ENCODE results near the gene GAL3ST2.

Gene GAL3ST2

DNA sequence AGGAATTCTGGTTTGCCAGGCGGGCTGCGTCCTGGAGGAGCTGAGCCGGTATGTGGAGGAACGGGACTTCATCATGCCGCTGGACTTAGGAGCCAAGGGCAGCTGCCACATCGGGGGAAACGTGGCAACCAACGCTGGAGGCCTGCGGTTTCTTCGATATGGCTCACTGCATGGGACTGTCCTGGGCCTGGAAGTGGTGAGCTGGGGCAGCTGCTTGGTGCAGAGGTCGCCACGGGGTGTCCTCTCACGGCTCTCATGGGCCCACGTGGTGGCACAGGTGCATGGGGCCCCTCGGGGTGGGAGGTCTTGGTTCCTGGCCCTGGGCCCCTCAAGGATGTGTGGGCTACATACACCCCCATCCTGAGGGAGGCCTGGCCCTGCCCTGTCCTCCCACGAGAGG, 33.0 kb upstream of the GAL3ST2 start:
- Histone ChIP-seq H3K36me3 (replicated peaks) (peaks cover 11% of the 10 kb centered on the region), H3K27me3 (replicated peaks) (no peaks in the 10 kb centered on the region), H3K4me3 (ENCODE audit: low read depth, low read length) (no peak overlapping the region), H3K27ac (no peak overlapping the region)
- in situ Hi-C loops (cut with HindIII; ENCODE audit: low pct_ligation_motif_present, low sequenced_read_pairs): no loop called here
- TF ChIP-seq, protein P1, sequence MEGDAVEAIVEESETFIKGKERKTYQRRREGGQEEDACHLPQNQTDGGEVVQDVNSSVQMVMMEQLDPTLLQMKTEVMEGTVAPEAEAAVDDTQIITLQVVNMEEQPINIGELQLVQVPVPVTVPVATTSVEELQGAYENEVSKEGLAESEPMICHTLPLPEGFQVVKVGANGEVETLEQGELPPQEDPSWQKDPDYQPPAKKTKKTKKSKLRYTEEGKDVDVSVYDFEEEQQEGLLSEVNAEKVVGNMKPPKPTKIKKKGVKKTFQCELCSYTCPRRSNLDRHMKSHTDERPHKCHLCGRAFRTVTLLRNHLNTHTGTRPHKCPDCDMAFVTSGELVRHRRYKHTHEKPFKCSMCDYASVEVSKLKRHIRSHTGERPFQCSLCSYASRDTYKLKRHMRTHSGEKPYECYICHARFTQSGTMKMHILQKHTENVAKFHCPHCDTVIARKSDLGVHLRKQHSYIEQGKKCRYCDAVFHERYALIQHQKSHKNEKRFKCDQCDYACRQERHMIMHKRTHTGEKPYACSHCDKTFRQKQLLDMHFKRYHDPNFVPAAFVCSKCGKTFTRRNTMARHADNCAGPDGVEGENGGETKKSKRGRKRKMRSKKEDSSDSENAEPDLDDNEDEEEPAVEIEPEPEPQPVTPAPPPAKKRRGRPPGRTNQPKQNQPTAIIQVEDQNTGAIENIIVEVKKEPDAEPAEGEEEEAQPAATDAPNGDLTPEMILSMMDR (IDR thresholded peaks at IDR 0.05; ENCODE audit: low read depth, low read length, missing control alignments): no peak
- no peak for DNase-seq

DNA sequence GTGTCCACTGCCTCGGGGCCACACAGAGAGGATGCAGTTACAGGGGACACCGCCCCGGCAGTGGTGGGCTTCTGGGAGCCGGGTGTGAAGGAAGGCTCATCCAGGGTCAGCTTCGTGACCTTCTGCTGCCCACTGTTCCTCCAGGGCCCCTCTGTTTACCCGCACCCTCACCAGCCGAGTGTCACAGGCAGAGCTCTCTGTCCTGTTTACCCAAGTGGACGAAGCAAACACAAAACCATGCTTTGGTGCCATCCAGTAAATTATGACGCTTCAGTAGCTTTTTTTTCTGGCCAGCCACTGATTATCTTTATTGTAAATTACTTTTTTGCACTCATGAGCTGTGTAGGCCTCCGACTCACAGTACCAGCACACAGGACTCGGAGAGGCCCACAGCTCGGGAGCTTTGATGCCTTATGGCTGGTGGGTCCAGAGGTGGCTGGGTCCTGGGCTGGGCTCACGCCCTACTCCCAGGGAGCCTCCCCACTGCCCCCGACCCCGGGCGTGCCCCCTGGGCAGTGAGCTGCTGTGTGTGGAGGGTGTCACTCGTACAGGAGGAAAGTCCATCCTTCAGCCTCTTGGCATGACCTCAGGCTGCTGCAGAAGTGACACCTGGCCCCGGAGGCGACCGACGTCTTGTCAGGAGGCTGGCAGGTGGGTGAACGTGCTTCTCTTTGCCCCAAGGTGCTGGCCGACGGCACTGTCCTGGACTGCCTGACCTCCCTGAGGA, 32.4 kb upstream of the GAL3ST2 start:
- Histone ChIP-seq H3K36me3 (replicated peaks) (peaks cover 16% of the 10 kb centered on the region), H3K27ac (no peak overlapping the region), H3K4me3 (ENCODE audit: low read depth, low read length) (no peak overlapping the region), H3K27me3 (replicated peaks) (no peaks in the 10 kb centered on the region)
- no peak for DNase-seq
- in situ Hi-C loops (cut with HindIII; ENCODE audit: low pct_ligation_motif_present, low sequenced_read_pairs): no loop called here
- TF ChIP-seq, protein P1 (IDR thresholded peaks at IDR 0.05; ENCODE audit: low read depth, low read length, missing control alignments): no peak

DNA sequence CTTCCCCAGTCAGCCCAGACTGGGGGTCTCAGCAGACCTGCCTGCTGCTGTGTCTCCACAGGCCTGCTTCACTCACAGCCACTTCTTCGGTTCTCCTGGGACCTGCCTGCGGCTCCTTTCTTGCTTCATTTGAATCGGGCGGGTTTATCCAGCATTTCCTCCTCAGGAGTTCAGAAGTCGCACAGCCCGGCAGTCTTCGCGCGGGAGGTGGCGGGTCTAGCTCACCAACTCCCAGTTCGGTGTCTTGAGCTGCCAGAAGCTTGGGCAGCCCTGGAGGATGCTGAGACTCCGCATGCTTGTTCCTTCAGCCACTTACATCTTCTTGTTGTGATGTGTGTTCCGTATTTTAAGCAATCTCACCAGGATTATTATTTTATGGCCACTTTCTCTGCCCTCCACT, 31.3 kb upstream of the GAL3ST2 start:
- TF ChIP-seq, protein P1 (IDR thresholded peaks at IDR 0.05; ENCODE audit: low read depth, low read length, missing control alignments): no peak
- no peak for DNase-seq
- in situ Hi-C loops (cut with HindIII; ENCODE audit: low pct_ligation_motif_present, low sequenced_read_pairs): no loop called here
- peaks cover 16% of the 10 kb centered on the region for H3K36me3 ChIP-seq (replicated peaks)
- H3K27me3 ChIP-seq (replicated peaks): no peaks in the 10 kb centered on the region
- no peak overlapping the region for H3K4me3 ChIP-seq (ENCODE audit: low read depth, low read length)
- no peak overlapping the region for H3K27ac ChIP-seq

DNA sequence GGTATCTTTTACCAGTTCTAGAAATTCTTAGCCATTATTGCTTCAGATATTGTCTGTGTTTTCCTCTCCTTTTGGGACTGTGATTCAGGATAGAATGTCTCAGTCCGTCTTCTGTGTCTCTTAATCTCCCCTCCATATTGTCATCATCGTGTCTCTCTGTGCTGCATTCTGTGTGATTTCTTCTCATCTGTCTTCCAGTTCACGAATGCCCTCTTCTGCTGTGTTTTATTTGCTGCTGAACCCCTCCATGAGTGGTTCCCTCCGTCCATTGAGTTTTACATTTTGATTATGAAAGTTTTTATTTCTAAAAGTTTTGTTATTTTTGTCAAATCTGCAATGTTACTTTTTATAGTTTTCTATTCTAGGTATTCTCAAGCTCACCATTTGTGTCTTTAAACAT, 30.5 kb upstream of the GAL3ST2 start:
- TF ChIP-seq, protein P1 (IDR thresholded peaks at IDR 0.05; ENCODE audit: low read depth, low read length, missing control alignments): no peak
- no peaks in the 10 kb centered on the region for H3K27me3 ChIP-seq (replicated peaks)
- in situ Hi-C loops (cut with HindIII; ENCODE audit: low pct_ligation_motif_present, low sequenced_read_pairs): no loop called here
- DNase-seq: no peak
- peaks cover 16% of the 10 kb centered on the region for H3K36me3 ChIP-seq (replicated peaks)
- H3K27ac ChIP-seq: no peak overlapping the region
- no peak overlapping the region for H3K4me3 ChIP-seq (ENCODE audit: low read depth, low read length)

DNA sequence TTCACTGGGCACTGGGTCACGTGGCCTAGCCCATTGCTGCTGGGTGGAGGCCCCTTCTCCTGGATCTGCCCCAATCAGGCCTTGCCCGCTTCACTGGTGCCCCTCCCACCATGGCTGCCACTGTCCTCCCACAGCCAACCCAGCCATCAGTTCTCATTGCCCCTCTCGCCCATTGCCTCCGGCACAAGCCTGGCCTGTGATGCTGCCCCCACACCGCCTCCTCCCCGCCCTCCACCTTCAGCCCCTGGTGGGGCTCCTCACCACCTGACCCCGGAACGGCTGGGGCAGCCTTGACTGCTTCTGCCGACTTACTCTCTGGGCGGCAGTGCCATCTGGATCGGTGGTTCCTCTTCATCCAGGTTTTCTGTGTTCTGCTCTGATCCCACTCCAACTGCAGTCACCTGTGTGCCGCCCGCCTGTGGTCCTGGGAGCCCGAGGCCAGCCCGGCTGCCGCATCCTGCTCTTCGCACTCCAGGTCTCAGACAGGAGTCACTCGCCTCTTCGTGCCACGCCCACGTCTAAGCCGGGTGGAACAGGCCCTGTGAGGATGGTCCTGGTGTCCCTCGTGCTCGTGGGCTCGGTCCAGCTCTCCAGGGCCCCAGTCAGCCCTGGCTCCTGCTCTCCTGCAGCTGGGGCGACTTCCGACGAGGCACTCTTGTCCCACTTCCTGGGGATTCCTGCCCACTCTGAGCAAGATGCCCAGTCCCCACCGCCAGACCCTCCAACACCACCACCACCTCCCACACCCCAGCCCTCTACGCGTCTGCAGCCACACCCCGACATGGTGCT, 28.0 kb upstream of the GAL3ST2 start:
- H3K27ac ChIP-seq: no peak overlapping the region
- TF ChIP-seq, protein P1 (IDR thresholded peaks at IDR 0.05; ENCODE audit: low read depth, low read length, missing control alignments): no peak
- in situ Hi-C loops (cut with HindIII; ENCODE audit: low pct_ligation_motif_present, low sequenced_read_pairs): no loop called here
- DNase-seq: no peak
- no peaks in the 10 kb centered on the region for H3K27me3 ChIP-seq (replicated peaks)
- peaks cover 15% of the 10 kb centered on the region for H3K36me3 ChIP-seq (replicated peaks)
- no peak overlapping the region for H3K4me3 ChIP-seq (ENCODE audit: low read depth, low read length)
